NOMO-1 treated with DMSO at 0.1 percent for 48 hours (cell line): ENCODE results near the gene BOD1L2.

ENCODE experiments used
- DNase-seq: peaks from one replicate; lab custom pipeline; 2025; ENCODE audit not compliant: unreplicated experiment; lab: John Stamatoyannopoulos, UW

The BOD1L2 gene

DNA sequence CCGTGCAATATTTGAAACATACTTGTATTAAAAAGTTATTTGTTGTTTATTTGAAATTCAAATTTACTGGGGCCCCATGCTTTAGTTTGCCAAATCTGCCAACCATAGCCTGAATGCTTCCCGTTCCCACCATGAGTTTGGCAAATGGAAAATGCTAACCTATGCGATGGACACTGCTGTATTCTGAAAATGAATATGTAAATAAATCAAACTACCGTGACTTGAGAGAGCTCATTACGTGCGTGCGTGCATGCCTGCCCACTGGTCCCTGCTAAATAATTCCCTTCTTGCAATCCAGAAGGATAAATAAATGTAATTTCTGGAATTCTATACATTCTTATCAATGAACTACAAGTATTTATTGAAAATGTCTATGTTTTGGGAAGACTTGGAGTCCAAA, 3.2 kb downstream of the BOD1L2 start:
- no peak for DNase-seq

DNA sequence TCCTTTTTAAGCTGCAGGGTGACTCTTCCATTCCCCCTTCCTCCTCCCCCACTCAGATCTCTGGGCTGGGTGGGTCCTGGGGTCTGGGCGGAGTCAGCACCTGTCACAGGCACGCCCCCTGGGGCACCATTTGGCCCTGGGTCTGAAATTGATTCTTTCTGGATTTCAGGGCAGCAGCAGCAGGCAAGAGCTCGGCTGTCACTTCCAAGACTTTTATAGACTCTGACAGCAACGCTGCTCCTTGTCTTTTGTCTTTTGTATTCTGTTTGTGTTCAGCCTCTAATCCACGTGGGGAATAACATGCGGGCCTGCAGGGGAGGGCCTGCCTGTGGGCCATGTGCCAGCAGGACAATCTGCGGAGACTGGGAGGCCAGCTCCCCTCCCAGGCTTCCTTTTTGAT, 3.9 kb downstream of the BOD1L2 start:
- DNase-seq: no peak

DNA sequence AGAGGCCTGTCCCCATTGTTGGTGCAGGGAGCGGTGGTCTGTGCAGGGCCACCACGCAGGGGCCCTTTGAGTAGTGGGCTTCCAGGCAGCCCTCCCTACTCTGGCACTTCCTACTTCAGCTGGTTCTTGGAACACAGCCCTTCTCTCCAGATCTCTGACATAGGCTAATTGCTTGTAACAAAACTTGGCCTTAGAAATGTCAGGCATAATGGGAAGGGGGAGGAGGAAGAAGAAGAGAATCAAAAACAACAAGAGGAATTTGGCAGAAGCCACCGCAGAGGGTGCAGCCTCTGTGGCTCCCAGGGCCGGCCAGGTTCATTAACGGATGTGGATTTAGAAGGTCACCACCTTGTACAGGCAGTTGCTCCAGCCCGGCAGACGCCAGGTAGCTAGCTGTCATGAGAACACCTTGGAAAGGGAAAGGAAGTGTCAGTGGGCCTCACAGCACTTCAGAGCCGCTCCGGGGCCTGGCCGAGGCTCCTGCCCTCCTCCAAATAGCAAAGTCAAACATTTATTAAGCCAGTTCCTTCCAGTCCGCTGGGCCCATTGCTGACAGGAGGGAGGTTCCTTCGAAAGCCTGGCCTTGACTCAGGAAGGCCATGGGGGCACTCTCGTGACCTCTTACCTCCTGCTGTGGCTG, 7.4 kb downstream of the BOD1L2 start:
- no peak for DNase-seq

DNA sequence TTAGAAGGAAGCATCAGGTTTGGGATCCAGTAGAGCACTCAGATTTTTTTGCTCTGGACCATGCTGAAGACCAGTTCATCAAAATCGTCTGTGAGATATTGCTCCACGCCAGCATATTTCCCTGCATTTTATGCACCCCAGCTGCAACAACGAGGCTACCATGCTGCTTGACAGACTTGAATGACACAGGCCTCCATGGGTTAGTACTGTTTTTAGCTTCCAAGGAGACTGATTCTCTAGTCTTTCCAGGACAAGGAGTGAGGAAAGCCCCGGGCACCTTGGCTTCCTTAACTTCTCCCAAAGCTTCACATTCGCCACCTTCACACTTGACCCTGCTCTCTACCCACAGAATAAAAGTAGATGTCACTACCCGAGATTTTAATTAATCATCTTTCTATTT, 17.5 kb downstream of the BOD1L2 start:
- DNase-seq: no peak

DNA sequence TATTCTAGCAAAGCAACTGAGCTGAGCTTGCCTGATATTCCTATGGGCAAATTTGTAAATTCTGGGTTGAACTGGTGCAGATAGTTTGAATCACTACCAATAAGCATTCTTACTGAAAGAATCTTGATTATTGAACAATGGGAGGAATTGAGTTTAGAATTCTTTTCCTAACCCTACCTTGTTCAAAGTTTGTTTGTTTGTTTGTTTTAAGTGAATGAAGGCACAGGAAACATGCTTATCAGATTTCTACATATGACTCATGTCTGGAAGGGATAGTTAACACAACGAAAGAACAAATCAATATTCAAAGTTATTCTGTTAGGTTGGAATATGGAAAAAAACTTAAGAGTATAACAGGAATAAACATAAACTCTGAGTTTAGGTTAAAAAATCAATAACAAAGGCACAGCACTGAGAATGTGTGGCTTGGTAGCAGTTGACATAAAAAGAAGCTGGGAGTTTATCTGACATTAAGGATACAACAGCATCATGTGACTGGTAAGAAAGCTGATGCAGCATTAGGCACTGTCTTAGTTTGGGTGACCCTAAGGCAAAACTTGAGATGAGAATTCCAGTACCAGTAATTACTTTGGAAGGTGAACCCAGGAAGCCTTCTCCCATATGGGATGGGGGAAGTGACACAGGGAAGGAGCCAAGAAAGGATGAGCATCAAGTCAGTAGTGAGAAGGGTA, 20.9 kb downstream of the BOD1L2 start:
- DNase-seq: no peak

DNA sequence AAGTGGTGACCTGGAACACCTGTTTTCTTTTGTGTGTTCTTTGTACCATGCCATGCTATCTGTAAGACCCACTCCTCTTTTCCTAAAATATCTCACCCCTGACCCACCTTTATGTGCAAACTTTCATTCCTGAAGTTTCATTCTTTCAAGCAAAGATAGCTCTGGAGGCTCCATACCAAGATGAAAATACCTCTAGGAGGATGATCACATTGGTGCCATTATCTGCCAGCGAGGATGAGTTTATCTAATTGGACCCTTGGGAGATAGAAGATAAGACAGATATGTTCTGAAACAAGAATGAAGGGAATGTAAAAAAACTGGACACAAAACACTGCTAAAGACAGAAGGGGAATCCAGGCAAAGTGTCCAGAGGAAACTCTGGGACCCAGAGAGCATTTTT, 24.1 kb downstream of the BOD1L2 start:
- DNase-seq: no peak

DNA sequence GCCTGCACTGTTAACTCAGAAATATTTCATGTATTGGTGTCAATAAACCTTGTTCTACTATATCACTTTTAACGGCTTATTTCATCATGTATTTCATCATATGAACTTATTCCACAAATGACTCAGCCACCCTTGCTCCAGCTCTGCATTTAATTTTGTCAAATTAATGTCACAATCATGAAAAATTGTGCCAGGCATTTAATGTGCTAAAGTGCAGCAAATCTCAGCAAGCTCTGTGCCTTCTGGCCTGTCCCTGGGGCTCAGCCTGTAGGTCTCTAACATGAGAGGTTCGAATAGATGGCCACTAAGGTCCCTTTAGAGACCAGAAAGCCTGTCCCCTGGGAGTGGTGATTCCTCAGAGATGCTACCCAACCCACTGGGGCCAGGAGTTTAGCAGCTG, 28.6 kb downstream of the BOD1L2 start:
- DNase-seq: peak; percentile 77

DNA sequence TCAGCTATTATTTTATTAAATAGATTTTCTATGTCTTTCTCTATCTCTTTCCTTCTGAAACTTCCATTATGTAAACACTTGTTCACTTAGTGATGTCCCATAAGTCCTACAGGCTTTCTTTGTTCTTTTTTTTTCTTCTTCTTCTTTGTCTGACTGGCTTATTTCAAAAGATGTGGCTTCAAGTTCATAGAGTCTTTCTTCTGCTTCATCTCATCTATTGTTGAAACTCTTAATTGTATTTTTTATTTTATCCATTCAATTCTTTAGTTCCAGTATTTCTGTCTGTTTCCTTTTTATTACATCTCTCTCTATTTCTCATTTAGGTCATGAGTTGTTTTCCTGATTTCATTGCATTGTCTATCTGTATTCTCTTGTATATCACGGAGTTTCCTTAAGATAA, 38.5 kb downstream of the BOD1L2 start:
- DNase-seq: no peak

DNA sequence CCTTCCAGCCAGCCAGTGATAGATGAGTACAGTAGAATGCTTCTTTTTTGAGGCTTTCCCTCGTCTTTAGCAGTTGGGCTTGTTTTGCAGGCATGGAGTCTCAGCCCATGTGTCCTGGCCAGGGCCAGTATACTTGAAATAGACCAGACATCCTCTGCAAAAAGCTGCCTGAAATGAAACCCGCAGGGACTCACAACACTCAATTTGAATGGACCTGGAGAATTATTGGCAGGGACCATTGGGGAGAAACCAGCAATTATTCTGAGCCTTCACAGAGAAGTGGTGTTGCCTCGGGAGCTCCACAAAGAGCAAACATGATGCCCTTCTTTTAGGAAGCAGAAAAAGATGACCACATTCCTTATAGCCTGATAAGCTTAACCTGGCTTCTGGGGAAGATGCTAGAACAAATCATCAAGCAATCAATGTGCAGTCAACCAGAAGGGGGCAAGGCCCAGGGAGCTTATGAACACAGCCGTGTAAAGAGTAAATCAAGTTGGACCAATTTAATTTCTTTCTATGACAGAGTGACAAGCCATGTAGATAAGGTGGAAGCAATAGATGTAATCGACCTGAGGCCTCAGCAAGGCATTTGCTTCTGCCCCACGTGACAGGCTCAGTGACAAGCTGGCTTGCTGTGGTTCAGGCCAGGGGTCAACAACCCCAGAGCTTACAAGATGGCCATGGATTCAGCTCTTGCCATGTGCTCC, 42.1 kb downstream of the BOD1L2 start:
- DNase-seq: no peak

DNA sequence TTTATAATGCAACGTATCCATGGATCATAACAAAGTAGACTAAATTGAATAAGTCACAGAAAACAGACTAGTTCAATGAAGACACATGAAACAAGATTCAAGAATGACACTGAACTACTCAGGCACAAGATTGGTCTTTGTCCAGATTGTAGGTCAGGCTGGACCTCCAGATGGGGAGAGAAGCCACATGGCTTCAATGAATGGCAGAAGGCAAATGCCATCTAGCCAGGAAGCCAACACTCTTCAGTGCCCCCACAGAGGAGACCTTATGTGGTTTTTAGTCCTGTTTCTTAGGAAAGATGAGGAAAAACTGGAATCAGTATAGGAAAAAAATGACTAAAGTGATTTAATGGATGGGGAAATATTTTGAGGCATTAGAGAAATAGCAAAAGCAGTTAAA, 43.1 kb downstream of the BOD1L2 start:
- no peak for DNase-seq

DNA sequence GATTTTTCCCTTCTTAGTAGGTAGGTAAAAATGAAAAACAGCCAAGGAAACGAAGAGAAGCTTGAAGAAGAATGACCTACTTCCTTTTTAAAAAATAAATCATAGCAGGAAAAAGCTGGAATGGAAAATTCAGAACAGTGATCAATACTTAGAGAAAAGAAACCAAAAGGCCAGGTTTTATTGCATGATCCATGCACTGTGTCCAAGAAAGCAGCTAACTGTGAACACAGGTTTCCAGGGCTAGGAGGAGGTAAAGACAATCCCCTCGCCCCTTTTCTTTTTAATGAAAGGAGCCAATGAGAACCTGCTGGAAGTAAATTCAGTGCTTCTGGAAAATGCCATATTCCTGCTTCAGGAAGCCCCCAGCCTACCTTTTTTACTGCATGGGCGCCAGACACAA, 47.2 kb downstream of the BOD1L2 start:
- no peak for DNase-seq

DNA sequence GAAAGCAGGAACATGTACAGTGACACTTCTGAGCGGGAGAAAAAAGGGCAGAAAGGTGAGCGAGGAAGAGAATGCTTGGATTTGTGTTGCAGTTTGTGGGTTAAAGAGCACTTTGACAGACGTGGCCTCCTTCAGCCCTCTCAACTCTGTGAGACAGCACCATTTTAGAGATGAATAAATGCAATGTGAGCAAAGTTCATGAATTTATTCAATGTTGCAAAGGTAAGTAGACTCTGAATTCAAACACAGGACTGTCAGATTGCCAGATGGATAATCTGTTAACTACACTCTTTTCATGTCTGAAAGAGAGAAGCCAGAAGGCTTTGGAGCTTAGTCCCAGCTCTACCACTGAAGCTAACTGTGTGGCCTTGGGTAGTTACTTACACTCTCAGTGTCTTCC, 47.7 kb downstream of the BOD1L2 start:
- no peak for DNase-seq

DNA sequence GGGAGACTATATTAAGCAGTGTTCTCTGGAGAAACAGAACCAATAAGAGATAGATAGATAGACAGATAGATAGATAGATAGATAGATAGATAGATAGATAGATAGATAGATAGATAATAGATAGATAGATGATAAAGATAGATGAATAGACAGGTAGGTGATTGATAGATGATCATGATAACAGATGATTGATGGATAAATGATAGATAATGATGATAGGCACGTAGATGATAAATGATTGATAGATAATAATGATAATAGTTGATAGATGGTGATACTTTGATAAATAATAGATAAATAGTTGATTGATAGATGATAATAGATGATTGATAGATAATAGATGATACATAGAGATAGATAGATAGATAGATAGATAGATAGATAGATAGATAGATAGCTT, 48.5 kb downstream of the BOD1L2 start:
- no peak for DNase-seq

DNA sequence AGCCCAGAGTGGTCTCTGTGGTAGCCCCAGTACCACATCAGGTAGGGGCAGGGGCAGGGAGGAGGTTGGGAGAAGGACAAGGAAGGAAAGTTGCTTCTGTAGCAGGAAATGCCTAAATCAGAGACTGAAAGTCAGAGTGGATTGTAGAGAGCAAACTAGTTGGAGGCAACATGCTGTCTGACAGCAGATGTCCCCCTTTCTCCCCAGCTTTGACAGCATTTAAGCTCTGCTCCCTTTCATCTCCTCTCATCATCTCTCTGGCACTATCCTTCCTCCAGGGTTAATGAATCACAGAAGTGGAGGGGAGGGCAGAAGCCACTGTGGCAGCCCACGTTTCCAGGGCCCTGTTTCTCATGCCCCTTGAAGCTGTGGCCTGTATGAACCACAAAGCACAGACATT, 50.4 kb downstream of the BOD1L2 start:
- DNase-seq: no peak

DNA sequence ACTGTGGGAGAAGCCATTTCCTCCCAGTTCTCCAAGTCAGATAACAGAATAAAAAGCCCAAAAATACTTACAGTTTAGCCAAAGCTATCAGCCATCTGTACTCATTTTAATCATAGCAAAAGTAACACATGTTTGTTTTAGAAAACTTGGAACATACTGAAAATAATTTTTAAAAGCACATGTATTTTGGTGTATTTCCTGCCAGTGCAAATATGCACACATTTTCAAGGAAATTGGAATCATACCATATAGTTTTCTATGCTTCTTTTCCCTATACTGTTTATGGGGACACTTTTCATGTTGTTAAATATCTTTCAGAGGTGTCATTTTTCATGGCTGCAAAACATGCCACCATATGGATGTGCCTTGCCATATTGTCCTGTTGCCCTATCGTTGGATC, 51.2 kb downstream of the BOD1L2 start:
- DNase-seq: no peak
